Measurements from ENCODE around the gene IL6.
"Not testable (repeated sequence)": the region's sequence is repeated elsewhere in the genome, so short reads cannot be mapped to it uniquely, and the experiment has no call there.

Gene IL6

GRCh38 chr7:22726907-22727713, at the start of gene IL6:
IL6 (plus strand) TSS chr7:22727200; CDS start chr7:22727263, 63 bp downstream.
- no peaks in the 10 kb centered on the region for H3K9me3 ChIP-seq (ENCODE audit: severe bottlenecking)
- H3K27me3 ChIP-seq (ENCODE audit: insufficient read depth, poor library complexity, severe bottlenecking), result no peaks in the 10 kb centered on the region
- peak; percentile 86 for DNase-seq (ENCODE audit: low spot score)
- H3K36me3 ChIP-seq (ENCODE audit: low read depth), result peaks cover 10% of the 10 kb centered on the region
- TF ChIP-seq, protein P1, sequence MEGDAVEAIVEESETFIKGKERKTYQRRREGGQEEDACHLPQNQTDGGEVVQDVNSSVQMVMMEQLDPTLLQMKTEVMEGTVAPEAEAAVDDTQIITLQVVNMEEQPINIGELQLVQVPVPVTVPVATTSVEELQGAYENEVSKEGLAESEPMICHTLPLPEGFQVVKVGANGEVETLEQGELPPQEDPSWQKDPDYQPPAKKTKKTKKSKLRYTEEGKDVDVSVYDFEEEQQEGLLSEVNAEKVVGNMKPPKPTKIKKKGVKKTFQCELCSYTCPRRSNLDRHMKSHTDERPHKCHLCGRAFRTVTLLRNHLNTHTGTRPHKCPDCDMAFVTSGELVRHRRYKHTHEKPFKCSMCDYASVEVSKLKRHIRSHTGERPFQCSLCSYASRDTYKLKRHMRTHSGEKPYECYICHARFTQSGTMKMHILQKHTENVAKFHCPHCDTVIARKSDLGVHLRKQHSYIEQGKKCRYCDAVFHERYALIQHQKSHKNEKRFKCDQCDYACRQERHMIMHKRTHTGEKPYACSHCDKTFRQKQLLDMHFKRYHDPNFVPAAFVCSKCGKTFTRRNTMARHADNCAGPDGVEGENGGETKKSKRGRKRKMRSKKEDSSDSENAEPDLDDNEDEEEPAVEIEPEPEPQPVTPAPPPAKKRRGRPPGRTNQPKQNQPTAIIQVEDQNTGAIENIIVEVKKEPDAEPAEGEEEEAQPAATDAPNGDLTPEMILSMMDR (IDR thresholded peaks at IDR 0.05; ENCODE audit: poor library complexity, severe bottlenecking), result no peak
- peaks cover 39% of the 10 kb centered on the region for H3K4me1 ChIP-seq (ENCODE audit: insufficient read depth, poor library complexity, severe bottlenecking)
- peak; percentile 58 for ATAC-seq (ENCODE audit: low read depth)
- H3K4me3 ChIP-seq (ENCODE audit: severe bottlenecking), result peak within 1 kb of the TSS; percentile 23
- peak within 1 kb of the TSS; percentile 90 for H3K27ac ChIP-seq (ENCODE audit: poor library complexity, severe bottlenecking)

DNA sequence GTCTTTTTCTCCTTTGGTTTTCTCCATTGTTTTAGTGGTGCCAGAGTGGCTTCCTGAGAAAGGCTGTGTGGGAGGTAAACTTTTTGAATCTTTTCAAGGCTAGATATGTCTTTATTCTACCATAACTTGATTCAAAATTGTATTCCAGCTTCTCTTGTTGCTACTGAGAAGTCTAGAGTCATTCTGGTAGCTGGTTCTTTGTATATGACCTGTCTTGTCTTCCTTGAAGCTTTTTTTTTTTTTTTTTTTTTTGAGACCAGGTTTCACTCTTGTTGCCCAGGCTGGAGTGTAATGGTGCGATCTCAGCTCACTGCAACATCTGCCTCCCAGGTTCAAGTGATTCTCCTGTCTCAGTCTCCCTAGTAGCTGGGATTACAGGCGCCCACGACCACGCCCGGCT, 49.7 kb upstream of the IL6 start:
- H3K36me3 ChIP-seq (ENCODE audit: low read depth); ATAC-seq (ENCODE audit: low read depth); H3K4me3 ChIP-seq (ENCODE audit: severe bottlenecking); DNase-seq (ENCODE audit: low spot score); H3K27ac ChIP-seq (ENCODE audit: poor library complexity, severe bottlenecking); H3K9me3 ChIP-seq (ENCODE audit: severe bottlenecking); H3K27me3 ChIP-seq (ENCODE audit: insufficient read depth, poor library complexity, severe bottlenecking): not testable (repeated sequence)
- peaks cover 23% of the 10 kb centered on the region for H3K4me1 ChIP-seq (ENCODE audit: insufficient read depth, poor library complexity, severe bottlenecking)

GRCh38 chr7:22677680-22678079, 49.3 kb upstream of the IL6 start:
- ATAC-seq (ENCODE audit: low read depth), result no peak
- TF ChIP-seq, protein P1 (IDR thresholded peaks at IDR 0.05; ENCODE audit: poor library complexity, severe bottlenecking), result no peak
- Histone ChIP-seq H3K27me3 (ENCODE audit: insufficient read depth, poor library complexity, severe bottlenecking) (no peaks in the 10 kb centered on the region), H3K27ac (ENCODE audit: poor library complexity, severe bottlenecking) (no peak overlapping the region), H3K36me3 (ENCODE audit: low read depth) (no peaks in the 10 kb centered on the region), H3K4me1 (ENCODE audit: insufficient read depth, poor library complexity, severe bottlenecking) (peaks cover 19% of the 10 kb centered on the region), H3K4me3 (ENCODE audit: severe bottlenecking) (no peak overlapping the region), H3K9me3 (ENCODE audit: severe bottlenecking) (peaks cover 2% of the 10 kb centered on the region)
- no peak for DNase-seq (ENCODE audit: low spot score)

DNA sequence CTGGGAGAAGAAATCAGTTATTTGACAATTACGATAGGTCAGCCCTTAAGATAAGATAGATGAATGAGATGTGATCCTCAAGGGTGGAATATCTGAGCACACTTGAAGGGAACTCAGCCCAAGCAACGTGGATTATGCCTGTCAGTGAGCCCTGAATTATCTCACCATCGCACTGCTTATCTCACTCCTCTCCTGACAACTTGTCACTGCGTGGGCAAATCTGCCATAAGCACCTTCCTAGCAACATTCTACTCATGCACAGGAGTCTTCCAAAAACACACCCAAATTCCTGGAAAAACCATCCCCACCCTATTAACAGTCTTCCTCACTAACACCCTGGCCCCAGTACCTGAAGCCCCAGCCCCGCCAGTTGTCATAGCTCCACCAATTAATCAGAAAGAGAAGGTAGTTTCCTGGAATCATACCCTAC, 46.5 kb upstream of the IL6 start:
- Histone ChIP-seq H3K36me3 (ENCODE audit: low read depth) (no peaks in the 10 kb centered on the region), H3K9me3 (ENCODE audit: severe bottlenecking) (no peaks in the 10 kb centered on the region), H3K4me1 (ENCODE audit: insufficient read depth, poor library complexity, severe bottlenecking) (peaks cover 6% of the 10 kb centered on the region), H3K27ac (ENCODE audit: poor library complexity, severe bottlenecking) (no peak overlapping the region), H3K4me3 (ENCODE audit: severe bottlenecking) (no peak overlapping the region), H3K27me3 (ENCODE audit: insufficient read depth, poor library complexity, severe bottlenecking) (no peaks in the 10 kb centered on the region)
- no peak for ATAC-seq (ENCODE audit: low read depth)
- TF ChIP-seq, protein P1 (IDR thresholded peaks at IDR 0.05; ENCODE audit: poor library complexity, severe bottlenecking), result no peak
- DNase-seq (ENCODE audit: low spot score), result no peak

GRCh38 chr7:22681312-22681711, 45.7 kb upstream of the IL6 start:
- H3K4me3 ChIP-seq (ENCODE audit: severe bottlenecking), result no peak overlapping the region
- H3K4me1 ChIP-seq (ENCODE audit: insufficient read depth, poor library complexity, severe bottlenecking), result no peaks in the 10 kb centered on the region
- DNase-seq (ENCODE audit: low spot score), result no peak
- no peak overlapping the region for H3K27ac ChIP-seq (ENCODE audit: poor library complexity, severe bottlenecking)
- no peaks in the 10 kb centered on the region for H3K27me3 ChIP-seq (ENCODE audit: insufficient read depth, poor library complexity, severe bottlenecking)
- no peak for ATAC-seq (ENCODE audit: low read depth)
- H3K9me3 ChIP-seq (ENCODE audit: severe bottlenecking), result no peaks in the 10 kb centered on the region
- no peaks in the 10 kb centered on the region for H3K36me3 ChIP-seq (ENCODE audit: low read depth)
- TF ChIP-seq, protein P1 (IDR thresholded peaks at IDR 0.05; ENCODE audit: poor library complexity, severe bottlenecking), result no peak

Measured in RWPE2 (cell line).